GM21786 (cell line): ENCODE measurements around the gene U2AF1.
"Not testable (repeated sequence)": the region's sequence is repeated elsewhere in the genome, so short reads cannot be mapped to it uniquely, and the experiment has no call there.

Experiments
- ATAC-seq: cut with Tn5 transposase; IDR thresholded peaks from one replicate; pipeline ENCODE4 v1.9.1; 2021; ENCODE audit not compliant: unreplicated experiment

Gene U2AF1

GRCh38 chr21:43082587-43083300 lies 24.6 kb downstream of the U2AF1 start:
- ATAC-seq = not testable (repeated sequence)

- not testable (repeated sequence) for ATAC-seq
Measured at GRCh38 chr21:43076643-43077042, 30.7 kb downstream of the U2AF1 start.

- ATAC-seq = not testable (repeated sequence)
Measured at GRCh38 chr21:43076023-43076637, 31.2 kb downstream of the U2AF1 start.

- ATAC-seq = not testable (repeated sequence)
Measured at GRCh38 chr21:43075170-43076022, 32.0 kb downstream of the U2AF1 start, which contains the start of gene CBS. TSS of gene CBS (minus strand) at chr21:43075835. CDS start at chr21:43072193, 3,642 bp downstream.

- ATAC-seq = not testable (repeated sequence)
Measured at GRCh38 chr21:43074401-43075169, 32.8 kb downstream of the U2AF1 start.

- ATAC-seq = not testable (repeated sequence)
Measured at GRCh38 chr21:43072742-43073141, 34.6 kb downstream of the U2AF1 start.

- not testable (repeated sequence) for ATAC-seq
Measured at GRCh38 chr21:43069682-43070081, 37.7 kb downstream of the U2AF1 start.

GRCh38 chr21:43068065-43068464 lies 39.3 kb downstream of the U2AF1 start:
- ATAC-seq = not testable (repeated sequence)

- not testable (repeated sequence) for ATAC-seq
Measured at GRCh38 chr21:43066690-43067089, 40.7 kb downstream of the U2AF1 start.

GRCh38 chr21:43065991-43066390 lies 41.4 kb downstream of the U2AF1 start:
- not testable (repeated sequence) for ATAC-seq

GRCh38 chr21:43064265-43064917 lies 43.0 kb downstream of the U2AF1 start:
- ATAC-seq = not testable (repeated sequence)

- not testable (repeated sequence) for ATAC-seq
Measured at GRCh38 chr21:43062955-43063664, 44.3 kb downstream of the U2AF1 start.

GRCh38 chr21:43053112-43053511 lies 54.3 kb downstream of the U2AF1 start:
- not testable (repeated sequence) for ATAC-seq

GRCh38 chr21:43045876-43046821 lies 61.2 kb downstream of the U2AF1 start:
- not testable (repeated sequence) for ATAC-seq

GRCh38 chr21:43045165-43045875 lies 62.0 kb downstream of the U2AF1 start:
- ATAC-seq = not testable (repeated sequence)

GRCh38 chr21:43044547-43044946 lies 62.8 kb downstream of the U2AF1 start:
- not testable (repeated sequence) for ATAC-seq

- not testable (repeated sequence) for ATAC-seq
Measured at GRCh38 chr21:43043291-43043690, 64.1 kb downstream of the U2AF1 start.
